B cell (primary cell): ENCODE measurements around the gene WDR86. TPM values are rescaled to one million over a fixed set of nuclear protein-coding genes. Genes with fewer than 3 reads are reported as not detected.

Experiments
- ATAC-seq: fragments of 200-7000 bp; cut with Tn5 transposase; one replicate; pipeline ENCODE4 v1.10.0; 2021; ENCODE audit warnings: low read depth, mild to moderate bottlenecking, moderate number of reproducible peaks, moderate library complexity
- CTCF ChIA-PET: fragments of 350-600 bp; sonication (Branson Sonifier 250); formaldehyde crosslinking; loops from one replicate; lab custom pipeline; 2021; ENCODE audit warnings: antibody characterized with exemption, inconsistent platforms; lab: Charles Lee
- POLR2A ChIA-PET: fragments of 350-600 bp; sonication (Branson Sonifier 250); formaldehyde crosslinking; loops from one replicate; lab custom pipeline; 2021; ENCODE audit warnings: antibody characterized with exemption; lab: Charles Lee
- DNase-seq: peaks from one replicate; pipeline ENCODE4 v3.0.0; 2013
- H2AFZ ChIP-seq: 2 replicates; pipeline ENCODE4 v1.6.1; 2012; ENCODE audit warnings: mild to moderate bottlenecking, low read depth, low read length; ENCODE audit not compliant: insufficient read depth, poor library complexity, severe bottlenecking
- H3K27ac ChIP-seq, 2 donors: 1 replicate in 1 of 2; 2 replicates in 1 of 2; pipeline ENCODE4 v1.5.1; 2012 to 2013; ENCODE audit warnings: low read length in 2 of 2, mild to moderate bottlenecking in 2 of 2, moderate library complexity in 1 of 2
- H3K27me3 ChIP-seq, 4 experiments: fragments of 200-600 bp in 1 of 4; sonication (generic) in 1 of 4; replicated peaks in 1 of 4; 1 replicate in 2 of 4; 2 replicates in 2 of 4; pipeline versions ENCODE4 v1.6.1 to v1.7.0; 2013 to 2016; ENCODE audit warnings: low read length in 3 of 4, mild to moderate bottlenecking in 2 of 4, mixed read lengths in 1 of 4, moderate library complexity in 1 of 4; ENCODE audit not compliant: insufficient read depth in 4 of 4, control insufficient read depth in 3 of 4; ENCODE audit errors: control extremely low read depth in 1 of 4
- H3K36me3 ChIP-seq, 2 experiments: replicated peaks in 1 of 2; 1 replicate in 1 of 2; 2 replicates in 1 of 2; pipeline versions ENCODE4 v1.6.1 to v1.7.1; 2013; ENCODE audit warnings: low read length in 1 of 2; ENCODE audit not compliant: insufficient read depth in 2 of 2, control insufficient read depth in 1 of 2; ENCODE audit errors: control extremely low read depth in 1 of 2, extremely low read depth in 1 of 2
- H3K4me1 ChIP-seq, 2 donors: fragments of 200-600 bp in 1 of 2; sonication (generic) in 1 of 2; 1 replicate in 1 of 2; 2 replicates in 1 of 2; pipeline versions ENCODE4 v1.5.1 to v1.6.1; 2013 to 2017; ENCODE audit warnings: low read length in 2 of 2; ENCODE audit not compliant: control insufficient read depth in 2 of 2, insufficient read depth in 2 of 2
- H3K4me2 ChIP-seq: replicated peaks from 2 replicates; pipeline ENCODE3; 2012; ENCODE audit warnings: mild to moderate bottlenecking, low read depth, low read length; ENCODE audit not compliant: poor library complexity, severe bottlenecking
- H3K4me3 ChIP-seq, 5 experiments: fragments of 200-600 bp in 1 of 5; sonication (generic) in 1 of 5; 1 replicate in 3 of 5; 2 replicates in 2 of 5; pipeline versions ENCODE4 v1.5.1 to v1.7.0; 2011 to 2016; ENCODE audit warnings: low read length in 4 of 5, mild to moderate bottlenecking in 4 of 5, low read depth in 2 of 5, control low read depth in 1 of 5, moderate library complexity in 1 of 5; ENCODE audit not compliant: insufficient read depth in 1 of 5; ENCODE audit errors: control extremely low read depth in 1 of 5, extremely low read depth in 1 of 5
- H3K79me2 ChIP-seq: fragments of 200-600 bp; sonication (generic); one replicate; pipeline ENCODE4 v1.6.0; 2016; ENCODE audit warnings: low read length; ENCODE audit not compliant: control insufficient read depth, insufficient read depth
- H3K9ac ChIP-seq: fragments of 200-600 bp; sonication (generic); 2 replicates; pipeline ENCODE4 v1.6.1; 2017; ENCODE audit warnings: mild to moderate bottlenecking, low read length, moderate library complexity
- H3K9me3 ChIP-seq, 3 donors: one replicate each; pipeline versions ENCODE4 v1.6.1 to v1.7.1; 2013; ENCODE audit warnings: low read length in 2 of 3; ENCODE audit not compliant: control insufficient read depth in 2 of 3, insufficient read depth in 1 of 3; ENCODE audit errors: control extremely low read depth in 1 of 3
- H4K20me1 ChIP-seq: 2 replicates; pipeline ENCODE4 v1.6.0; 2012; ENCODE audit warnings: mild to moderate bottlenecking, low read length; ENCODE audit not compliant: insufficient read depth, control insufficient read depth, poor library complexity, severe bottlenecking
- H3K27ac Mint-ChIP-seq: one replicate; pipeline ENCODE4 v1.8.0; 2021; ENCODE audit warnings: mixed read lengths
- H3K27me3 Mint-ChIP-seq: one replicate; pipeline ENCODE4 v1.8.0; 2021; ENCODE audit warnings: mixed read lengths
- H3K4me1 Mint-ChIP-seq: one replicate; pipeline ENCODE4 v1.8.0; 2021; ENCODE audit warnings: mixed read lengths
- H3K4me3 Mint-ChIP-seq: one replicate; pipeline ENCODE4 v1.8.0; 2021; ENCODE audit warnings: mixed read lengths
- H3K9me3 Mint-ChIP-seq: one replicate; pipeline ENCODE4 v1.8.0; 2022; ENCODE audit warnings: mixed read lengths; ENCODE audit not compliant: insufficient read depth
- CTCF ChIP-seq: fragments of 200-600 bp; IDR thresholded peaks from one replicate; pipeline ENCODE4 v1.8.0; 2022; ENCODE audit warnings: antibody characterized with exemption, mild to moderate bottlenecking
- EZH2 ChIP-seq: IDR thresholded peaks from 2 replicates; pipeline ENCODE4 v1.6.1; 2012; ENCODE audit warnings: borderline replicate concordance, low read depth, mild to moderate bottlenecking, moderate library complexity, low read length; ENCODE audit not compliant: insufficient read depth, poor library complexity, severe bottlenecking
- WGBS: methylation state at CpG from one replicate; pipeline ENCODE4 v1.1.5; 2013; ENCODE audit warnings: missing lambda C conversion rate; ENCODE audit not compliant: insufficient coverage; 5-methylcytosine and 5-hydroxymethylcytosine counted together
- intact Hi-C: fragments of 100-400 bp; cut with micrococcal nuclease; formaldehyde crosslinking; loops from one replicate; pipeline ENCODE4 v1.10.0; 2022
- polyA plus RNA-seq: library from polyadenylated mRNA; depleted of rRNA; stranded (reverse); fragments of >200 nt; gene quantifications from 2 replicates; pipeline ENCODE4 v1.2.3, GENCODE V29; 2012
- total RNA-seq, 2 donors: library from RNA; stranded (reverse); fragments of 120-200 nt in 1 of 2; gene quantifications; 1 replicate in 1 of 2; 2 replicates in 1 of 2; pipeline versions ENCODE4 v1.2.3 to v1.2.4, GENCODE V29; 2013 to 2022

The WDR86 gene
- total and polyA plus RNA-seq, 2 donors (not counting 1 experiment from before 2014, with no cell fraction given): 1.4 to 1.5 TPM

DNA sequence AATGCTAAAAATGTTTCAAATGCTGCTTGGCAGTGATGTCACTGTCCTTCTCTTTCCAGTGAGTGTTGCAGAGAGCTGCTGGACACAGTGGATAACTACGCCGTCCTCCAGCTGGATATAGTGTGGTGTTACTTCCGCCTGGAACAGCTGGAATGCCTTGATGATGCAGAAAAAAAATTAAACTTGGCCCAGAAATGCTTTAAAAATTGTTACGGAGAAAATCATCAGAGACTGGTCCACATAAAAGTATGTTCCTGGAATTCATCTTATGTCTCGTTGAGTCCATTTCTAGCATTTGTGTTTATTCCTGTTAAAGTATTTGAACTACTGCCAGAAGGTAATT lies 43.0 kb downstream of the WDR86 start:
- Mint-ChIP-seq H3K27me3 (no peaks in the 10 kb centered on the region), H3K27ac (no peak overlapping the region), H3K4me3 (no peak overlapping the region), H3K4me1 (peaks cover 8% of the 10 kb centered on the region), H3K9me3 (no peaks in the 10 kb centered on the region)
- no peaks in the 10 kb centered on the region for H3K27me3 ChIP-seq
- no peak overlapping the region for H3K4me3 ChIP-seq
- no peak for ATAC-seq
- no peak overlapping the region for H2AFZ ChIP-seq
- no peaks in the 10 kb centered on the region for H3K9me3 ChIP-seq
- H3K27ac ChIP-seq: no peak overlapping the region
- peaks cover 10% of the 10 kb centered on the region for H4K20me1 ChIP-seq
- ChIA-PET POLR2A (interaction anchor here (1.1 kb wide), 1 partner anchor 82 kb away, joined by 3 read pairs; no protein-coding TSS in a partner anchor), CTCF (interaction anchor here (1.4 to 13.4 kb wide), 4 partner anchors 13 to 81 kb away, joined by 3 to 230 read pairs (median 79); no protein-coding TSS in a partner anchor)
- peaks cover 4 to 49% of the 10 kb centered on the region in 2 experiments for H3K36me3 ChIP-seq
- 80% methylated on average over 3 of the region's 5 CpGs for WGBS
- intact Hi-C loops: no loop called here
- no peak for TF ChIP-seq CTCF
- TF ChIP-seq EZH2: no peak
- peaks cover 0 to 5% of the 10 kb centered on the region in 2 donors for H3K4me1 ChIP-seq
- no peak overlapping the region for H3K4me2 ChIP-seq
- peaks cover 6% of the 10 kb centered on the region for H3K79me2 ChIP-seq
- DNase-seq: no peak
- H3K9ac ChIP-seq: no peak overlapping the region

GRCh38 chr7:151366166-151366879 lies 43.5 kb downstream of the WDR86 start:
- peaks cover 5% of the 10 kb centered on the region for H4K20me1 ChIP-seq
- intact Hi-C loops: no loop called here
- no peak overlapping the region for H3K27ac ChIP-seq
- Mint-ChIP-seq H3K4me1 (peaks cover 8% of the 10 kb centered on the region), H3K27ac (no peak overlapping the region), H3K27me3 (no peaks in the 10 kb centered on the region), H3K9me3 (no peaks in the 10 kb centered on the region), H3K4me3 (no peak overlapping the region)
- H3K4me3 ChIP-seq: no peak overlapping the region
- H3K36me3 ChIP-seq: peaks cover 4 to 49% of the 10 kb centered on the region in 2 experiments
- no peak overlapping the region for H3K9ac ChIP-seq
- H3K27me3 ChIP-seq: no peaks in the 10 kb centered on the region
- ATAC-seq (no peak), DNase-seq (no peak)
- no peak overlapping the region for H2AFZ ChIP-seq
- ChIA-PET CTCF (interaction anchor here (0.8 to 13.4 kb wide), 6 partner anchors 12 to 82 kb away, joined by 3 to 230 read pairs (median 40); no protein-coding TSS in a partner anchor), POLR2A (interaction anchor here (1.1 kb wide), 1 partner anchor 82 kb away, joined by 3 read pairs; no protein-coding TSS in a partner anchor)
- H3K4me1 ChIP-seq: peaks cover 0 to 5% of the 10 kb centered on the region in 2 donors
- H3K9me3 ChIP-seq: no peaks in the 10 kb centered on the region
- H3K79me2 ChIP-seq: peaks cover 6% of the 10 kb centered on the region
- WGBS: 95% methylated on average over 8 of the region's 9 CpGs
- H3K4me2 ChIP-seq: no peak overlapping the region
- TF ChIP-seq EZH2: no peak
- TF ChIP-seq CTCF: no peak
